Right lobe of liver (tissue), 4 donors: ENCODE data around the gene CBX5.

Experiments used
- CTCF ChIP-seq, 4 donors: fragments of 200-600 bp in 3 of 4; fragments of 450-650 bp in 1 of 4; IDR thresholded peaks; one replicate each; pipeline versions ENCODE4 v1.5.1 to v1.8.0; 2016 to 2022; ENCODE audit warnings: antibody characterized with exemption in 4 of 4, mild to moderate bottlenecking in 2 of 4
- POLR2A ChIP-seq: fragments of 450-650 bp; IDR thresholded peaks from one replicate; pipeline ENCODE4 v1.6.1; 2017; ENCODE audit warnings: antibody characterized with exemption, mild to moderate bottlenecking
- donor health status: DM: no; HTN: no; CAD: no.
- donor health status: DM: no; HTN: no; CAD: no.
- donor health status: DM: no; HTN: yes; CAD: no.

- TF ChIP-seq CTCF (IDR thresholded peaks at IDR 0.05) (no peak), POLR2A (no peak)
Observed at GRCh38 chr12:54239620-54240019, 40.3 kb downstream of the CBX5 start.
